ENCODE data around the gene MTARC2. TPM values are rescaled to one million over a fixed set of nuclear protein-coding genes. Genes with fewer than 3 reads are reported as not detected.
A peak's percentile ranks its signal among the peaks of the same experiment; 100 is the strongest.

Gene MTARC2
- total RNA-seq (2012; rRNA removed) (0.36 and 0.56 TPM in 2 replicates), polyA plus RNA-seq (2012; rRNA removed) (2.6 TPM in 2 replicates), Bru-seq, nascent RNA (percentile 41 among the genes with signal in this experiment), BruChase-seq, experiment 1, labeled RNA remaining after a 6-hour chase (percentile 55 among the genes with signal in this experiment), BruChase-seq, experiment 2, labeled RNA remaining after a 2-hour chase (percentile 52 among the genes with signal in this experiment)
- polyA plus RNA-seq (2012; cell fraction: cytosol; rRNA removed), result 0.71 and 3.2 TPM in 2 replicates
- 8.2 and 12.5 TPM in 2 replicates for polyA plus RNA-seq (2012; cell fraction: nucleus; rRNA removed; ENCODE audit: low replicate concordance)
- long read RNA-seq, partial matches to known transcripts, result 3 of 10 reads
- long read RNA-seq, other reads (novel, unspliced or antisense), result 3 of 10 reads

DNA sequence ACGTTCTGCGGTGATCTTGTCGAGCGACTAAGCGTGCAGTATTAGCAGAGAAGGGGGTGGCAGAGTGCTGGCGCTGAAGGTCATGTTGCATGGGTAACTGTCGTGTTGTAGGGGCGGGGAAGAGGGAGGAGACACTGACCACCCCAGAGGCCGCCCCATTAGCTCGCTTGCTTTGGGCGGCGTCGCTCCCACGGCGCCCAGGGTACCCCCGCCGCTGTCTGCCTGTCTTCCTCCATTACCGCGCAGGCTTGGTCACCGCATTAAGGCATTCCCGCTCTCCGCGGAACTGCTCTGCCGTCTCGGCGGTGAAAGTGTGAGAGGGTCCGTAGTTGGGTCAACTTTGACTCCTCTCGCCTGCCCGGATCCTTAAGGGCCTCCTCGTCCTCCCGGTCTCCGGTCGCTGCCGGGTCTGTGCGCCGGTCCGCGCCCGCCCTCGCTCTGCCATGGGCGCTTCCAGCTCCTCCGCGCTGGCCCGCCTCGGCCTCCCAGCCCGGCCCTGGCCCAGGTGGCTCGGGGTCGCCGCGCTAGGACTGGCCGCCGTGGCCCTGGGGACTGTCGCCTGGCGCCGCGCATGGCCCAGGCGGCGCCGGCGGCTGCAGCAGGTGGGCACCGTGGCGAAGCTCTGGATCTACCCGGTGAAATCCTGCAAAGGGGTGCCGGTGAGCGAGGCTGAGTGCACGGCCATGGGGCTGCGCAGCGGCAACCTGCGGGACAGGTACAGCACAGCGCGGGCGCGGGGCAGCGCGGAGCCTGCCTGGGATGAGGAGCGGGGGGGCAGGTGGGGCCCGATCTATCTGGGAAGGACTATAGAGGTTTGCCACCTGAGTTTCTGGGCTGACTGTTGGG is at the start of gene MTARC2:
TSS of gene MTARC2 (plus strand) at position 234 of the 846 bp plus-strand sequence. CDS start at position 444, 210 bp downstream.
- BruUV-seq (replicated peaks), result no TSS peak
- no peak within 1 kb of the TSS for H4K5ac ChIP-seq (ENCODE audit: low read depth, low read length)
- peak within 1 kb of the TSS; percentile 28 for H2BK120ac ChIP-seq (ENCODE audit: low read depth, low read length)
- TF ChIP-seq MAZ (IDR thresholded peaks at IDR 0.05; ENCODE audit: borderline replicate concordance, low read depth, low read length) (no peak; the same call in 1 of the 2 replicates), BHLHE40 (IDR thresholded peaks at IDR 0.05; ENCODE audit: low read depth, low read length) (peak; percentile 71)
- peak within 1 kb of the TSS; percentile 84 for H3K23ac ChIP-seq (ENCODE audit: low read depth, low read length)
- peak within 1 kb of the TSS; percentile 99 for H2AFZ ChIP-seq (replicated peaks; ENCODE audit: low read length, poor library complexity)
- H3K18ac ChIP-seq (ENCODE audit: low read depth, low read length), result peak within 1 kb of the TSS; percentile 26; the same call in 1 of the 2 replicates
- H3K56ac ChIP-seq (ENCODE audit: extremely low read depth, insufficient read depth, low read length), result no peak within 1 kb of the TSS
- H2AK5ac ChIP-seq (ENCODE audit: low read depth, low read length), result no peak within 1 kb of the TSS
- H4K91ac ChIP-seq (ENCODE audit: insufficient read depth, low read depth, low read length), result peak within 1 kb of the TSS; percentile 62; the same call in 1 of the 2 replicates
- H2BK15ac ChIP-seq (ENCODE audit: low read depth, low read length), result no peak within 1 kb of the TSS
- H3K4me3 ChIP-seq (ENCODE audit: insufficient read depth, low read depth, low read length), result peak within 1 kb of the TSS; percentile 54
- H3K27me3 ChIP-seq (ENCODE audit: control insufficient read depth, insufficient read depth, low read length), result peaks cover under 1% of the 10 kb centered on the region; the same call in 1 of the 2 replicates
- ATAC-seq (ENCODE audit: low read depth) (peak; percentile 96), DNase-seq (peak; percentile 49)
- H2BK20ac ChIP-seq (ENCODE audit: low read depth, low read length), result no peak within 1 kb of the TSS
- dilution Hi-C loops (cut with HindIII; ENCODE audit: low sequenced_read_pairs, unreplicated experiment), result no loop called here
- peak within 1 kb of the TSS; percentile 1; the same call in 1 of the 2 replicates for H3K27ac ChIP-seq (ENCODE audit: insufficient read depth, low read length)
- H3K9me1 ChIP-seq (ENCODE audit: insufficient read depth, low read length), result no peaks in the 10 kb centered on the region; the same call in 1 of the 2 replicates
- peak within 1 kb of the TSS; percentile 83; the same call in 1 of the 2 replicates for H3K14ac ChIP-seq (replicated peaks; ENCODE audit: low read depth, low read length)
- no peaks in the 10 kb centered on the region for H4K20me1 ChIP-seq (ENCODE audit: insufficient read depth, low read length)
- peak within 1 kb of the TSS; percentile 49 for H2AK9ac ChIP-seq (replicated peaks; ENCODE audit: low read depth, low read length, poor library complexity)
- no peaks in the 10 kb centered on the region for H3K9me3 ChIP-seq (ENCODE audit: control insufficient read depth, insufficient read depth, low read length)
- H3K79me1 ChIP-seq (ENCODE audit: low read depth in 1 of 2, low read length in 2 of 2), result peaks cover 3 to 6% of the 10 kb centered on the region in 2 experiments; a peak in 2 of 4 replicates
- in situ Hi-C loops (cut with MboI; ENCODE audit: low sequenced_read_pairs), result no loop called here
- no peaks in the 10 kb centered on the region for H3K36me3 ChIP-seq (ENCODE audit: control insufficient read depth, insufficient read depth, low read length)
- no peaks in the 10 kb centered on the region for H3K4me1 ChIP-seq (ENCODE audit: control insufficient read depth, insufficient read depth, low read length)
- H2BK5ac ChIP-seq (ENCODE audit: low read depth, low read length, poor library complexity, severe bottlenecking), result no peak within 1 kb of the TSS
- 2% methylated on average over 17 of the region's 77 CpGs; no CpG with 5 or more reads in 1 of the 2 experiments for WGBS, 2 experiments (ENCODE audit: extremely low coverage in 2 of 2, insufficient read length in 1 of 2)
- ChIA-PET CTCF (interaction anchor here (0.5 to 3.8 kb wide), 4 partner anchors 10 to 507 kb away, joined by 3 to 19 read pairs (median 11); no protein-coding TSS in a partner anchor), POLR2A (ENCODE audit: unreplicated experiment) (interaction anchor here (0.6 kb wide), 1 partner anchor 14 kb away, joined by 4 read pairs; no protein-coding TSS in a partner anchor)
- H3K9ac ChIP-seq (ENCODE audit: low read depth, low read length), result peak within 1 kb of the TSS; percentile 28
- peak within 1 kb of the TSS; percentile 42 for H3K4ac ChIP-seq (ENCODE audit: low read depth, low read length)
- peak within 1 kb of the TSS in 1 of 2 experiments; percentile 84; a peak in 1 of 4 replicates for H4K8ac ChIP-seq (ENCODE audit: low read depth in 2 of 2, low read length in 2 of 2)
- peak within 1 kb of the TSS; percentile 92 for H3K4me2 ChIP-seq (ENCODE audit: low read depth, low read length)
- intact Hi-C loops (cut with micrococcal nuclease), result no loop called here
